ENCODE results near the gene TNK1. TPM values are rescaled to one million over a fixed set of nuclear protein-coding genes. Genes with fewer than 3 reads are reported as not detected.
A peak's percentile ranks its signal among the peaks of the same experiment; 100 is the strongest.

TNK1 gene
- polyA plus RNA-seq, 3 donors, result not detected

DNA sequence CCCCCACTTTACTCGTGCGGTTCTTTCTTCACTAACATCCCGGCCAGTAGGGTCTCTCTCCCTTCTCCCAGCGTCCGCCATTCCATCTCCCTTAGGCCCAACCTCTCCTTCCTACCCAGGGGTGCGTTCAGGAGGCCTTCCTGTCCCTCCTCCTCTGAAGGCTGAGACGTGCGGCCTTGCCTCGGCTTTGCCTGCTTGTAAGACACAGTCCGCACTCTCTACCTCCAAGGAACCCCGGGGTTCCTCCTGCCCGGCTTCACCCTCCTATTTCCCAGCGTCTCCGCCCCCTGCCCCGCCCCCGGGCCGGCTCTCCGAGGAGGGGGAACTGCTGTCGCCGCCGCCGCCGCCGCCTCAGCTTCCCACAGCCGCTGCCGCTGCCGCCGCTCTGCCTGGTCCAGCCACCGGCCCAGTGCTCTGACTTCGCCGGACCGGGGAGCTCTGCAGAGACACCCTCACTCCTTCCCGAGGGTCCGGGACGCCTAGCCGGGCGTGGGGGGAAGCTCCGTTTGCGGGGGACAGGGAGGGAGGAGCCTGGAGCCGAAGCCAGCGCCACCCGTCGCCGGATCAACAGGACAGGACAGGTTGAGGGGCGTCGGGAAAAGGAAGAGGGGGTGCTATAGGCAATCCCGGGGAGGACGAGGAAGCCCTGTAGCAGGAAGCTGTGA lies 57.2 kb downstream of the TNK1 start:
- H3K4me3 ChIP-seq (replicated peaks in 1 of 3; ENCODE audit: low read depth in 2 of 3, low read length in 3 of 3), result peak overlapping the region in 2 of 3 experiments; percentile 32 to 95
- H3K9me3 Mint-ChIP-seq, result peaks cover 0 to 17% (median 8%) of the 10 kb centered on the region in 7 donors
- H3K4me1 Mint-ChIP-seq, result peaks cover 51% of the 10 kb centered on the region
- H3K27me3 ChIP-seq (ENCODE audit: control insufficient read depth in 2 of 2, insufficient read depth in 2 of 2, low read length in 2 of 2), result peaks cover 23 to 47% of the 10 kb centered on the region in 2 donors
- peaks cover 48 to 58% (median 49%) of the 10 kb centered on the region in 3 donors for H3K27me3 Mint-ChIP-seq (ENCODE audit: low read depth in 3 of 3)
- H3K79me2 ChIP-seq (ENCODE audit: insufficient read depth, low read length), result peaks cover 8% of the 10 kb centered on the region
- 6% methylated on average over 45 of the region's 48 CpGs for WGBS (ENCODE audit: insufficient coverage)
- H3K9me3 ChIP-seq (replicated peaks in 1 of 2; ENCODE audit: control insufficient read depth in 1 of 2, insufficient read depth in 1 of 2, low read length in 2 of 2), result peaks cover 0 to 18% of the 10 kb centered on the region in 2 donors
- peak overlapping the region; percentile 75 for H2AFZ ChIP-seq (ENCODE audit: insufficient read depth, low read depth, low read length, poor library complexity, severe bottlenecking)
- peaks cover 29% of the 10 kb centered on the region for H4K20me1 ChIP-seq (ENCODE audit: insufficient read depth, low read length)
- peaks cover 54 to 58% of the 10 kb centered on the region in 2 donors for H3K4me1 ChIP-seq (ENCODE audit: control insufficient read depth in 1 of 2, insufficient read depth in 2 of 2, low read length in 2 of 2)
- intact Hi-C loops (cut with micrococcal nuclease), result loop anchor here (2.0 to 10.0 kb wide), 5 partner anchors 47 to 247 kb away; partner anchors contain the start of genes SENP3 (in 2 of the 2), MPDU1 (in 1 of the 2), POLR2A (in 1 of the 2) and TP53 (in 1 of the 2)
- DNase-seq, result peak; percentile 65 to 75 (median 75)
- H3K27ac Mint-ChIP-seq, result peak overlapping the region in 4 of 7 donors; percentile 39 to 59 (median 49)
- no peak overlapping the region for H3K9ac ChIP-seq (ENCODE audit: insufficient read depth, low read length, poor library complexity, severe bottlenecking)
- H3K4me2 ChIP-seq (replicated peaks; ENCODE audit: extremely low read depth, low read length, poor library complexity, severe bottlenecking), result peak overlapping the region; percentile 99
- TF ChIP-seq, protein P1, sequence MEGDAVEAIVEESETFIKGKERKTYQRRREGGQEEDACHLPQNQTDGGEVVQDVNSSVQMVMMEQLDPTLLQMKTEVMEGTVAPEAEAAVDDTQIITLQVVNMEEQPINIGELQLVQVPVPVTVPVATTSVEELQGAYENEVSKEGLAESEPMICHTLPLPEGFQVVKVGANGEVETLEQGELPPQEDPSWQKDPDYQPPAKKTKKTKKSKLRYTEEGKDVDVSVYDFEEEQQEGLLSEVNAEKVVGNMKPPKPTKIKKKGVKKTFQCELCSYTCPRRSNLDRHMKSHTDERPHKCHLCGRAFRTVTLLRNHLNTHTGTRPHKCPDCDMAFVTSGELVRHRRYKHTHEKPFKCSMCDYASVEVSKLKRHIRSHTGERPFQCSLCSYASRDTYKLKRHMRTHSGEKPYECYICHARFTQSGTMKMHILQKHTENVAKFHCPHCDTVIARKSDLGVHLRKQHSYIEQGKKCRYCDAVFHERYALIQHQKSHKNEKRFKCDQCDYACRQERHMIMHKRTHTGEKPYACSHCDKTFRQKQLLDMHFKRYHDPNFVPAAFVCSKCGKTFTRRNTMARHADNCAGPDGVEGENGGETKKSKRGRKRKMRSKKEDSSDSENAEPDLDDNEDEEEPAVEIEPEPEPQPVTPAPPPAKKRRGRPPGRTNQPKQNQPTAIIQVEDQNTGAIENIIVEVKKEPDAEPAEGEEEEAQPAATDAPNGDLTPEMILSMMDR (IDR thresholded peaks at IDR 0.05), result no peak
- H3K4me3 Mint-ChIP-seq, result peak overlapping the region; percentile 69 to 91
- H3K36me3 Mint-ChIP-seq, result peaks cover 10 to 17% of the 10 kb centered on the region in 2 donors
- H3K36me3 ChIP-seq (replicated peaks in 1 of 2; ENCODE audit: control insufficient read depth in 1 of 2, insufficient read depth in 2 of 2, low read length in 2 of 2), result no peaks in the 10 kb centered on the region
- H3K27ac ChIP-seq (ENCODE audit: low read depth in 1 of 2, low read length in 2 of 2), result no peak overlapping the region

DNA sequence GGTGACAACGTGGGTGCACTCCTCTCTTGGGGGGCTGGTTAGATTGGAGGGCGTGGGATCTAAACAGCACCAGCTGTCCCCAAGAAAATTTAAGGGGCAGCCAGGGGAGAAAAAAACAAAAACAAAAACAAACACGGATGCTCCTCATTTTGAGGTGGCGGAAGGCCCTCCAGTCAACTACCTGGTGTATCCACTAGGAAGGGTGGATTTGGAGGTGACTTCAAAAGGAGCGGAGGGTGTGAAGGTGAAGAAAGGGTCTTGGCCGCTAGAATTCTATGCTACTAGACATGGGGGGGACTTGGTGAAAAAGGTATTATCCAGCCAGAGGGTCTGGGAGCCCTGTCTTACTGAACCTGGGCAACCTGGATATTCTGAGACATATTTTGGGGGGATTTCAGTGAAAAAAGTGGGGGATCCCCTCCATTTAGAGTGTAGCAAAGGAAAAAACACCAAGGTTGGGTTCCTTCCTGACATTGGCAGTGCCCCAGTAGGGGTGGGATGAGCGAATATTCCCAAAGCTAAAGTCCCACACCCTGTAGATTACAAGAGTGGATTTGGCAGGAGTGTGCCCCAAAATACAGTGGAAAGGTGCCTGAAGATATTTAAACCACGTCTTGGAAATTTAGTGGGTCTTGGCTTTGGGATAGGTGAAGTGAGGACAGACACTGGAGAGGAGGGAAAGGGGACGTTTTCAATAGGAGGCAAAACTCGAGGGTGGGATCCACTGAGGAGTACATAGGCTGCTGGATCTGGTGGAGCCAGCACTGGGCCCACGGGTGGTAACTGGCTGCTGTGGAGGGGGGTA lies 58.0 kb downstream of the TNK1 start:
- Histone ChIP-seq H3K4me1 (ENCODE audit: control insufficient read depth in 1 of 2, insufficient read depth in 2 of 2, low read length in 2 of 2) (peaks cover 54 to 58% of the 10 kb centered on the region in 2 donors), H3K36me3 (replicated peaks in 1 of 2; ENCODE audit: control insufficient read depth in 1 of 2, insufficient read depth in 2 of 2, low read length in 2 of 2) (no peaks in the 10 kb centered on the region), H3K27me3 (ENCODE audit: control insufficient read depth in 2 of 2, insufficient read depth in 2 of 2, low read length in 2 of 2) (peaks cover 23 to 53% of the 10 kb centered on the region in 2 donors), H3K4me3 (replicated peaks in 1 of 3; ENCODE audit: low read depth in 2 of 3, low read length in 3 of 3) (peak overlapping the region in 2 of 3 experiments; percentile 32 to 95), H3K9ac (ENCODE audit: insufficient read depth, low read length, poor library complexity, severe bottlenecking) (no peak overlapping the region), H2AFZ (ENCODE audit: insufficient read depth, low read depth, low read length, poor library complexity, severe bottlenecking) (no peak overlapping the region), H4K20me1 (ENCODE audit: insufficient read depth, low read length) (peaks cover 29% of the 10 kb centered on the region), H3K27ac (ENCODE audit: low read depth in 1 of 2, low read length in 2 of 2) (no peak overlapping the region), H3K9me3 (replicated peaks in 1 of 2; ENCODE audit: control insufficient read depth in 1 of 2, insufficient read depth in 1 of 2, low read length in 2 of 2) (peaks cover 0 to 18% of the 10 kb centered on the region in 2 donors), H3K79me2 (ENCODE audit: insufficient read depth, low read length) (peaks cover 8% of the 10 kb centered on the region), H3K4me2 (replicated peaks; ENCODE audit: extremely low read depth, low read length, poor library complexity, severe bottlenecking) (peak overlapping the region; percentile 99)
- peak overlapping the region in 1 of 7 donors; percentile 59 for H3K27ac Mint-ChIP-seq
- WGBS (ENCODE audit: insufficient coverage), result 43% methylated on average over 7 of the region's 11 CpGs
- H3K4me1 Mint-ChIP-seq, result peaks cover 51% of the 10 kb centered on the region
- peaks cover 48 to 65% (median 57%) of the 10 kb centered on the region in 3 donors for H3K27me3 Mint-ChIP-seq (ENCODE audit: low read depth in 3 of 3)
- TF ChIP-seq, protein P1 (IDR thresholded peaks at IDR 0.05), result no peak
- peak overlapping the region; percentile 69 to 91 for H3K4me3 Mint-ChIP-seq
- DNase-seq, result no peak
- intact Hi-C loops (cut with micrococcal nuclease), result loop anchor here (1.0 to 10.0 kb wide), 5 partner anchors 46 to 246 kb away; partner anchors contain the start of genes SENP3 (in 2 of the 2), MPDU1 (in 1 of the 2), TP53 (in 1 of the 2) and WRAP53 (in 1 of the 2)
- H3K9me3 Mint-ChIP-seq, result peaks cover 0 to 17% (median 8%) of the 10 kb centered on the region in 7 donors
- peaks cover 10 to 17% of the 10 kb centered on the region in 2 donors for H3K36me3 Mint-ChIP-seq
